GM23248 (cell line): Measurements from ENCODE around the gene KLHL2. TPM values are rescaled to one million over a fixed set of nuclear protein-coding genes. Genes with fewer than 3 reads are reported as not detected.

Experiments used
- DNase-seq: peaks from one replicate; pipeline ENCODE4 v3.0.0-alpha.2; 2015
- H2AFZ ChIP-seq: fragments of 200-600 bp; sonication (generic); 2 replicates; pipeline ENCODE4 v1.6.1; 2016; ENCODE audit warnings: antibody characterized with exemption
- H3F3A ChIP-seq: fragments of 200-600 bp; sonication (generic); 2 replicates; pipeline ENCODE4 v1.6.1; 2016; ENCODE audit warnings: mild to moderate bottlenecking, antibody characterized with exemption, mixed run types; ENCODE audit not compliant: insufficient read depth
- H3K27ac ChIP-seq: fragments of 200-600 bp; sonication (generic); 2 replicates; pipeline ENCODE4 v1.5.1; 2016; ENCODE audit warnings: mild to moderate bottlenecking
- H3K27me3 ChIP-seq: fragments of 200-600 bp; sonication (generic); replicated peaks from 2 replicates; pipeline ENCODE4 v1.6.1; 2016; ENCODE audit warnings: mild to moderate bottlenecking; ENCODE audit not compliant: insufficient read depth
- H3K36me3 ChIP-seq: fragments of 200-600 bp; sonication (generic); 2 replicates; pipeline ENCODE4 v1.6.1; 2016; ENCODE audit warnings: low read depth, mild to moderate bottlenecking
- H3K4me1 ChIP-seq: fragments of 200-600 bp; sonication (generic); 2 replicates; pipeline ENCODE4 v1.6.1; 2016; ENCODE audit warnings: mild to moderate bottlenecking; ENCODE audit not compliant: insufficient read depth
- H3K4me2 ChIP-seq: fragments of 200-600 bp; sonication (generic); one replicate; pipeline ENCODE4 v1.6.1; 2016; ENCODE audit warnings: mild to moderate bottlenecking; ENCODE audit not compliant: unreplicated experiment
- H3K4me3 ChIP-seq: fragments of 200-600 bp; sonication (generic); 2 replicates; pipeline ENCODE4 v1.5.1; 2016; ENCODE audit warnings: mild to moderate bottlenecking
- H3K79me2 ChIP-seq: fragments of 200-600 bp; sonication (generic); 2 replicates; pipeline ENCODE4 v1.6.1; 2016; ENCODE audit warnings: mild to moderate bottlenecking; ENCODE audit not compliant: insufficient read depth
- H3K9ac ChIP-seq: fragments of 200-600 bp; sonication (generic); 2 replicates; pipeline ENCODE4 v1.6.1; 2016; ENCODE audit warnings: mild to moderate bottlenecking
- H3K9me2 ChIP-seq: fragments of 200-600 bp; sonication (generic); 2 replicates; pipeline ENCODE4 v1.6.1; 2016; ENCODE audit warnings: mixed run types, mild to moderate bottlenecking, moderate library complexity; ENCODE audit not compliant: insufficient read depth
- H3K9me3 ChIP-seq: fragments of 200-600 bp; sonication (generic); one replicate; pipeline ENCODE4 v1.6.1; 2017; ENCODE audit warnings: low read depth
- H4K20me1 ChIP-seq: fragments of 200-600 bp; sonication (generic); 2 replicates; pipeline ENCODE4 v1.6.0; 2016; ENCODE audit not compliant: insufficient read depth
- EZH2 ChIP-seq: fragments of 200-600 bp; sonication (generic); IDR thresholded peaks from 2 replicates; pipeline ENCODE4 v1.6.1; 2018; ENCODE audit warnings: antibody characterized with exemption, mild to moderate bottlenecking; ENCODE audit not compliant: insufficient read depth, poor library complexity, severe bottlenecking
- EZH2phosphoT487 ChIP-seq: fragments of 200-600 bp; sonication (generic); IDR thresholded peaks from 2 replicates; pipeline ENCODE4 v1.6.1; 2018; ENCODE audit warnings: antibody characterized with exemption, moderate library complexity, mild to moderate bottlenecking, low read depth; ENCODE audit not compliant: insufficient read depth
- WGBS, 2 experiments: methylation state at CpG; one replicate each; pipeline ENCODE4 v1.1.6; 2015 to 2017; ENCODE audit warnings: low lambda C conversion rate in 2 of 2, low coverage in 1 of 2; ENCODE audit errors: missing lambda C conversion rate in 2 of 2; 5-methylcytosine and 5-hydroxymethylcytosine counted together
- in situ Hi-C: fragments of 300-500 bp; cut with MboI; formaldehyde crosslinking; loops from 2 replicates; pipeline ENCODE4 v1.15.0; 2020
- polyA plus RNA-seq: library from polyadenylated mRNA; unstranded; fragments of >200 nt; fragmentation: Nextera tagmentation; extraction: Ambion mirVana; gene quantifications from 2 replicates; pipeline ENCODE4 v1.2.1, GENCODE V29; 2016
- total RNA-seq: library from RNA; depleted of rRNA; stranded (reverse); fragments of >200 nt; shearing (Covaris generic); gene quantifications from 2 replicates; pipeline ENCODE4 v1.2.3, GENCODE V29; 2014

Gene KLHL2
- total and polyA plus RNA-seq, 2 experiments from 2014 or later = 11.0 to 20.2 TPM

DNA sequence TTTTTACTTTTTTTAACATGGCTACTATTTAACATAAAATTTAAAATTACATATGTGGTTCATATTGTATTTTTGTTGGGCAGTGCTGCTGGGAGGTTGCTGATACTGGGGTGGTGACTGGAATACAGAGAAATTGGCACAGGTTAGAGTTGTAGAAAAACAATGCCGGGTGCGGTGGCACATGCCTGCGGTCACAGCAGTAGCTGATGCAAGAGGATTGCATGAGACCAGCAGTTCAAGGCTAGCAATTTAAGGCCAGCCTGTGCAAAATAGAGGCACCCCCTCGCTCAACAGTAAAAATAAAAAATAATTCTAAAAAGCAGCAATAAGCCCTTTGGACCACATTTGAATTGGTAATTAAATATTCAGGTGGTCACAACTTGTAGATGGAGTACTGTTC is 159.7 kb downstream of the KLHL2 start:
- H3F3A ChIP-seq = peaks cover 12% of the 10 kb centered on the region

DNA sequence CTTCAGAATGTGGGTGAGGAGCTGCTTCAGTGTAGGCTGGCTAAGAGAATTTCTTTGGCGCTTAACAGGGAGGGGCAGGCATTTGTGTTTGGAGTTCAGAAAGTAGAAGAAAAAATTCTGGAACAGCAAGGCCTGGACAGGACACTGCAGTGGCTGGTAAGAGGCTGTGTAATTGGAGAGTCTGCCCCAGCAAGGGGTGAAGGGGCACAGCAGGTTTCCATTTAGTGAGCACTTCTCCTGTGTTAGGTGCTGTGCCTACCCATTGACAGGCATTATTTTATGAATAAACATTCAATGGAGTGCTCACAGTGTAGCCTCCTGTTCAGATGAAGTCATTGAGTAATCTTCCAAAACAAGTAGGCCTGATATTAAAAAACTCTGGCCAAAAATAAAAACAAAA is 160.8 kb downstream of the KLHL2 start:
- Histone ChIP-seq H3K9me3 (no peaks in the 10 kb centered on the region), H3K9ac (no peak overlapping the region), H3K27ac (no peak overlapping the region), H3K27me3 (no peaks in the 10 kb centered on the region), H3K79me2 (no peaks in the 10 kb centered on the region), H3K4me1 (peaks cover 12% of the 10 kb centered on the region), H3K9me2 (no peaks in the 10 kb centered on the region), H3K36me3 (no peaks in the 10 kb centered on the region), H4K20me1 (no peaks in the 10 kb centered on the region), H3F3A (peaks cover 12% of the 10 kb centered on the region), H3K4me2 (no peak overlapping the region), H2AFZ (no peak overlapping the region), H3K4me3 (no peak overlapping the region)
- in situ Hi-C loops = loop anchor here (10.0 kb wide), 1 partner anchor 97 kb away; no protein-coding TSS in a partner anchor
- 50 to 62% methylated on average over 1 of the region's 1 CpG for WGBS, 2 experiments
- TF ChIP-seq EZH2phosphoT487 (no peak), EZH2 (no peak)
- DNase-seq = no peak

More for the DNA sequence above, 159.7 kb downstream of the KLHL2 start:
- 71 to 74% methylated on average over 4 of the region's 4 CpGs for WGBS, 2 experiments
- Histone ChIP-seq H3K27me3 (no peaks in the 10 kb centered on the region), H3K4me1 (peaks cover 12% of the 10 kb centered on the region), H2AFZ (no peak overlapping the region), H3K9ac (no peak overlapping the region), H3K36me3 (no peaks in the 10 kb centered on the region), H3K79me2 (no peaks in the 10 kb centered on the region), H3K9me3 (no peaks in the 10 kb centered on the region), H4K20me1 (no peaks in the 10 kb centered on the region), H3K27ac (no peak overlapping the region), H3K9me2 (no peaks in the 10 kb centered on the region), H3K4me2 (no peak overlapping the region), H3K4me3 (no peak overlapping the region)
- TF ChIP-seq EZH2phosphoT487 = no peak
- no peak for TF ChIP-seq EZH2
- no peak for DNase-seq
- in situ Hi-C loops = loop anchor here (10.0 kb wide), 1 partner anchor 98 kb away; no protein-coding TSS in a partner anchor

DNA sequence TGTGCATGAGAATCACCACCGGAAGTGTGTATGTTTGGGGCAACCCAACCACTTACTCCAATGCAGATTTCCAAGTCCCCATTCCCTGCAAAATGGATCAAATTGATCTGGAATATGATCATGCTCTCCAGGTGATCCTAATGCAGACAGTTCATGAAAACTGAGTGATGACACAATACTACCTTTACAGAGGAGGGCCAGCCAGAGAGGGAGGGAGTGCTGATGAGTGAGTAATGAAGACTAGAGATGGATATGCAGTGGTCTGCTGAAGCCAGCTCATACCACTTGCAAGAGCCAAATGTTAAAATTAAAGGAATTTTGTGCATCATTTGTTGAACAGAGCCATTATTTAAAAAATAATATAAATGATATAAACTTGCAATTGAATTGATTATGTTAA is 161.2 kb downstream of the KLHL2 start:
- TF ChIP-seq EZH2 = no peak
- TF ChIP-seq EZH2phosphoT487 = no peak
- Histone ChIP-seq H3K4me1 (peaks cover 12% of the 10 kb centered on the region), H3K4me3 (no peak overlapping the region), H3K9me3 (no peaks in the 10 kb centered on the region), H3K27me3 (no peaks in the 10 kb centered on the region), H3K9me2 (no peaks in the 10 kb centered on the region), H3K27ac (no peak overlapping the region), H3K79me2 (no peaks in the 10 kb centered on the region), H2AFZ (no peak overlapping the region), H3K36me3 (no peaks in the 10 kb centered on the region), H3K9ac (no peak overlapping the region), H3F3A (peaks cover 12% of the 10 kb centered on the region), H4K20me1 (no peaks in the 10 kb centered on the region), H3K4me2 (no peak overlapping the region)
- in situ Hi-C loops = loop anchor here (10.0 kb wide), 1 partner anchor 96 kb away; no protein-coding TSS in a partner anchor
- 100% methylated on average over 1 of the region's 1 CpG for WGBS, 2 experiments
- DNase-seq = no peak

DNA sequence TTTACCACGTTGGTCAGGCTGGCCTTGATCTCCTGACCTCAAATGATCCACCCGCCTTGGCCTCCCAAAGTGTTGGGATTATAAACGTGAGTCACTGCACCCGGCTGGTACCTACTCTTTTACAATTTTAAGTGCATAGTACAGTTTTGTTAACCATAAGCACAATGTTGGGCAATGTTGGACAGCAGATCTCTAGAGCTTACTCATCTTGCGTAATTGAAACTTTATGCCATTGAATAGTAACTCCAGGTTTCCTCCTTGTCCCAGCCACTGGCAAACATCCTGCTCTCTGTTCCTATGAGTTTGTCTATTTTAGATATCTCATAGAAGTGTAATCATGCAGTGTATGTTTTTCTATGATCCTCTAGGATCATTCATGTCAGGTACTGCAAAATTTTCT is 162.2 kb downstream of the KLHL2 start:
- no peak overlapping the region for H2AFZ ChIP-seq
- peaks cover 12% of the 10 kb centered on the region for H3F3A ChIP-seq
- H3K4me2 ChIP-seq = no peak overlapping the region
- TF ChIP-seq EZH2phosphoT487 (no peak), EZH2 (no peak)
- in situ Hi-C loops = loop anchor here (10.0 kb wide), 1 partner anchor 95 kb away; no protein-coding TSS in a partner anchor
- H3K4me1 ChIP-seq = peaks cover 6% of the 10 kb centered on the region; the same call in 1 of the 2 replicates
- no peaks in the 10 kb centered on the region for H3K9me3 ChIP-seq
- H3K4me3 ChIP-seq = no peak overlapping the region
- H4K20me1 ChIP-seq = no peaks in the 10 kb centered on the region
- DNase-seq = peak; percentile 70
- no peaks in the 10 kb centered on the region for H3K27me3 ChIP-seq
- no peak overlapping the region for H3K9ac ChIP-seq
- H3K79me2 ChIP-seq = no peaks in the 10 kb centered on the region
- H3K9me2 ChIP-seq = no peaks in the 10 kb centered on the region
- H3K27ac ChIP-seq = no peak overlapping the region
- WGBS, 2 experiments = 46 to 48% methylated on average over 5 of the region's 5 CpGs
- no peaks in the 10 kb centered on the region for H3K36me3 ChIP-seq
